HG03025 (cell line): ENCODE measurements around the gene TM7SF3.

ENCODE experiments used
- ATAC-seq: cut with Tn5 transposase; IDR thresholded peaks from one replicate; pipeline ENCODE4 v1.9.1; 2021; ENCODE audit warnings: mild to moderate bottlenecking, moderate library complexity; ENCODE audit not compliant: unreplicated experiment, low FRiP score

The TM7SF3 gene

GRCh38 chr12:27015730-27016076, 1.5 kb upstream of the TM7SF3 start:
- no peak for ATAC-seq

GRCh38 chr12:27014859-27015729, 910 bp upstream of the TM7SF3 start:
- no peak for ATAC-seq

- peak; percentile 30 for ATAC-seq
Measured at GRCh38 chr12:27013611-27014084, 536 bp downstream of the TM7SF3 start.

GRCh38 chr12:27012982-27013255, 1.3 kb downstream of the TM7SF3 start:
- ATAC-seq, result no peak

GRCh38 chr12:27012239-27012981, 1.8 kb downstream of the TM7SF3 start:
- no peak for ATAC-seq

- no peak for ATAC-seq
Measured at GRCh38 chr12:27009881-27010301, 4.3 kb downstream of the TM7SF3 start.

- ATAC-seq, result no peak
Measured at GRCh38 chr12:27008081-27008480, 6.1 kb downstream of the TM7SF3 start.

GRCh38 chr12:27006797-27007467, 7.3 kb downstream of the TM7SF3 start:
- no peak for ATAC-seq

GRCh38 chr12:27005495-27005894, 8.7 kb downstream of the TM7SF3 start:
- ATAC-seq, result no peak

GRCh38 chr12:27003421-27004381, 10.5 kb downstream of the TM7SF3 start:
- no peak for ATAC-seq

GRCh38 chr12:27002141-27002540, 12.0 kb downstream of the TM7SF3 start:
- no peak for ATAC-seq

GRCh38 chr12:27001663-27002062, 12.5 kb downstream of the TM7SF3 start:
- no peak for ATAC-seq

GRCh38 chr12:27000961-27001360, 13.2 kb downstream of the TM7SF3 start:
- no peak for ATAC-seq

- ATAC-seq, result no peak
Measured at GRCh38 chr12:26997003-26997402, 17.2 kb downstream of the TM7SF3 start.

- no peak for ATAC-seq
Measured at GRCh38 chr12:26995706-26996105, 18.5 kb downstream of the TM7SF3 start.

GRCh38 chr12:26994109-26994508, 20.1 kb downstream of the TM7SF3 start:
- no peak for ATAC-seq

- no peak for ATAC-seq
Measured at GRCh38 chr12:26991826-26992225, 22.4 kb downstream of the TM7SF3 start.

- ATAC-seq, result no peak
Measured at GRCh38 chr12:26989873-26990272, 24.3 kb downstream of the TM7SF3 start.

- no peak for ATAC-seq
Measured at GRCh38 chr12:26988703-26989102, 25.5 kb downstream of the TM7SF3 start.
